HG03025 (cell line): ENCODE data around the gene CADM4.
"Not testable (repeated sequence)": the region's sequence is repeated elsewhere in the genome, so short reads cannot be mapped to it uniquely, and the experiment has no call there.

Source experiments
- ATAC-seq: cut with Tn5 transposase; IDR thresholded peaks from one replicate; pipeline ENCODE4 v1.9.1; 2021; ENCODE audit warnings: mild to moderate bottlenecking, moderate library complexity; ENCODE audit not compliant: unreplicated experiment, low FRiP score

The CADM4 gene

DNA sequence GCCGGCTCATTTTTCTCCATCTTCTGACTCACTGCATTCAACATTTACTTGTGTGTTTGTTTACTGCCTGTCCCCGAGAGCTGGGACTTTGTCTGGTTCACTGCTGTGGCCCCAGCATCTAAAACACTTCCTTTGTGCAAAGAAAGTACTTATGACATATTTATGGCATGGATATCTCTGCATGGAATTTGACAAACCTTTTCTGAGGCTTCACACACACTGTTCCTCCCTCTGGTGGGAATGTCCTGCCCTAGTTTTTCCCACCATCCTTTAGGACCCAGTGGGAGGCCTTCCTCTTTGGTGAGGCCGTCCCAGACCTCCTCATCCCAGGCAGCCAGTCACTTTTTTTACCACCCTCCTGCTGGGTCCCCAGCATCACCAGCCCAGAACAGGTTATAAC lies 29.2 kb downstream of the CADM4 start:
- ATAC-seq: no peak

DNA sequence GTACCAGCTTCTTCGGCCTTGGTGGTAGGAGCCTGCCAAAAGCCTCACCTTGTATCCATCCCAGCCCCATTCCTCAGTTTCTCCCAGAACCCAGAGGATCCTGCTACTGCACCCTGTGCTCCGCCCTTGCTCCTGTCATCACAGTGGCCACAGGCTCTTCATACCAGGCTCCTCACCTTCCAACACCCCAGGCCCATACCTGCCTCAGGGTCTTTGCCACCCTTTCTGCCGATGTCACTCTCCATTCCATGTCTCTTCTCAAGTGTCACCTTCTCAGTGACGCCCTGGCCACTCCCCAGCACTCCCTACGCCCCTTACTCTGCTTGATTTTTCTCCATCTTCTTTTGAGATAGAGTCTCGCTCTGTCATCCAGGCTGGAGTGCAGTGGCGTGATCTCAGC lies 29.8 kb downstream of the CADM4 start:
- ATAC-seq: no peak

DNA sequence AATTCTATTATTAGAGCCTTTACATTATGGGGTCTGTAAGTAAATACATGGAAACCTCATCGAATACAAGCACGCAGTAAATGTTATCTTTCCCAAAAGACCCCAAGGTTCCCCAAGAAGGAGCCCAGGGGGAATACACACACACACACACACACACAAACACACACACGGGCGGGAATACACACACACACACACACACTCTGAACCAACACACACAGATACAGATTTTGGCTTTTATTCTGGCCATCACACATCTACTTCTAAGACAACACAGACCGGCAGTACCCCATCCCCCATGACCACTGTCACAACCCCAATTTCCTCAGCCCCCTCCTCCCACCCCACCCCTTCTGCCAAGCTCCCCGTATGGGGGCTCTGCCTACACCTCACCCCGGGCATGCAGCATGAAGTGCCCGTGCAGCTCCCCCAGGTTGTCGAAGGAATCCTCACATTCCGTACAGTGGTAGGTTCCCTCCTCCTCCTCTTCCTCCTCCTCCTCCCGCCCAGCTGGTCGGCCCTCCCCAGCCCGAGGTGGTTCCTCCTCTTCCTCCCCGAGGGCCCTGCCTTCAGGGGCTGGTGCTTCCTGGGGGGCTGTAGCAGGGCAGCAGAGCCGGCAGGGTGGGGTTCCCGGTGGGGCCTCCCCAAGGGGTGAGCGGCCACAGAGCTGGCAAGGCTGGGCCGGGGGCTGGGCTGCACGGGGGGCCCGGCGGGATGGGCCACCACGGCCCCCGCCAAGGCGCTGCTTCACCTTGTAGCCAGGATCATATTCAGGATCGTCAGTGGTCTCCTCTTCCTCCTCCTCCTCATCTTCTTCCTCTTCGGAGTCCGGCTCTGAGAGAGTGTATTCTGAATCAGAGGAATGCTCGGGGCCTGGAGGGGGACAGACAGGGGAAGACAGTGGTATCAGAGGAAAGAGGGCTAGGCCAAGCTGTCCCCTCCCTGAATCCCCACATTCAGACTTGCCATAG lies 32.1 kb downstream of the CADM4 start:
- ATAC-seq: no peak

DNA sequence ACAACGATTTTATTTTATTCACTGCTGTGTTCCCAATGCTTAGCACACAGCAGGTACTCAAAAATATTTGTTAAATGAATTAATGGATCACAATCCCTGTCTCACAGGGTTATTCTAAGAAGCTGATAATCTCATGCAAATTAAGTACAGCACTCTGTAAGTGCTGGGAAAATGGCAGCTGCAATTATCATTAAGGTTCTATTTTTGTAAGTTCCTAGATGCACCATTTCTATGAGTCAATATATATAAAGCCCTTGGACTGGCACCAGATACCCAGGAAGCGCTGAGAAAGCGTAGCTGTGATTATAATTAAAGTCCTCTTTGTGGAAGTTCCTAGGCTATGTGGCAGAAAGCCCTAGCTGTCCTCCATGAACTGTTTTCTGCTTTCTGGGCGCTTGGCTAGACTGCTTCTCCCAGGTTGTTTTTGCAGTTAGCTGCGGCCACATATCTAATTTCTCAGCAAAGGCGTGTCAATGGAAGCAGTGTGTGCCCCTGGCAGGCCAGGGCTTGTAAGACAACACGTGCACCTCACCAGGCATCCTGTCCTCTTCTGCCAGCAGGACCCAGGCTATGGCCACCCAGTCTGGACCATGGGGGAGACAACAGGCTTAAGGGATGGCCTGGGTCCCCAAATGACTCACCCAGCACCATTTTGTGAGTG lies 33.0 kb downstream of the CADM4 start:
- no peak for ATAC-seq

DNA sequence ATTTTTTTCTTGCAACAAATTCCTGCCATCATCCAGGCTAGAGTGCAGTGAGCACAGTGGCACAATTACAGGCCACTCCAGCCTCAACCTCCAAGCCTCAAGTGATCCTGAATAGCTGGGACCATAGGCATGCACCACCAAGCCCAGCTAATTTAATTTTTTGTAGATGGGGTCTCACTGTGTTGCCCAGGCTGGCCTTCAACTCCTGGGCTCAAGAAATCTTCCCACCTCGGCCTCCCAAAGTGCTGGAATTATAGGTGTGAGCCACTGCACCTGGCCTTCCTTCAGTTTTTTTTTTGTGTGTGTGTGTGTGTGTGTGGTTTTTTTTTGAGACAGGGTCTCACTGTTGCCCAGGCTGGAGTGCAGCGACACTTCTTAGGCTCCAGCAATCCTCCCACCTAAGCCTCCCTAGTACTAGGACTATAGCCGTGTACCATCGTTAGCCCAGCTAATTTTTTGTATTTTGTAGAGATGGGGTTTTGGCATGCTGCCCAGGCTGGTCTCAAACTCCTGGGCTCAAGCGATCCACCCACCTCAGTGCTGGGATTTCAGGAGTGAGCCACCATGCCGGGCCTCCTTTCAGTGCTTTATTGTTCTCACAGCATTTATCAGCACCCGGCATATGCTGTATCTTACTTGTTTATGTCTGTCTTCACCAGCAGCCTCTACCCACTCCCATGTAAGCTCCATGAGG lies 33.6 kb downstream of the CADM4 start:
- ATAC-seq: no peak

DNA sequence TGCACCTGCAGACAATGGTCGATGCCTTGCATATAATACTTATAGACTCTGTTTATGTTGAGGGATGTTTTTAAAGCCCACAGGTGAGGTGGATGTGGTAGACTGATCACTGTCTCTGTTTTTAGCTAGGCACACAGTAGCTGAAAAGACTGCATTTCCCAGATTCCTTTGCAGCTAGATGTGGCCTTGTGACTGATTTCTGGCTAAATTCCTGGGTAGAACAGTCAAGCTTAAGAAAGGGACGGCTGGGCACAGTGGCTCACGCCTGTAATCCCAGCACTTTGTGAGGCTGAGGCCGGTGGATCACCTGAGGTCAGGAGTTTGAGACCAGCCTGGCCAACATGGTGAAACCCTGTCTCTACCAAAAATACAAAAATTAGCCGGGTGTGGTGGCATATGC lies 39.3 kb downstream of the CADM4 start:
- ATAC-seq: not testable (repeated sequence)

DNA sequence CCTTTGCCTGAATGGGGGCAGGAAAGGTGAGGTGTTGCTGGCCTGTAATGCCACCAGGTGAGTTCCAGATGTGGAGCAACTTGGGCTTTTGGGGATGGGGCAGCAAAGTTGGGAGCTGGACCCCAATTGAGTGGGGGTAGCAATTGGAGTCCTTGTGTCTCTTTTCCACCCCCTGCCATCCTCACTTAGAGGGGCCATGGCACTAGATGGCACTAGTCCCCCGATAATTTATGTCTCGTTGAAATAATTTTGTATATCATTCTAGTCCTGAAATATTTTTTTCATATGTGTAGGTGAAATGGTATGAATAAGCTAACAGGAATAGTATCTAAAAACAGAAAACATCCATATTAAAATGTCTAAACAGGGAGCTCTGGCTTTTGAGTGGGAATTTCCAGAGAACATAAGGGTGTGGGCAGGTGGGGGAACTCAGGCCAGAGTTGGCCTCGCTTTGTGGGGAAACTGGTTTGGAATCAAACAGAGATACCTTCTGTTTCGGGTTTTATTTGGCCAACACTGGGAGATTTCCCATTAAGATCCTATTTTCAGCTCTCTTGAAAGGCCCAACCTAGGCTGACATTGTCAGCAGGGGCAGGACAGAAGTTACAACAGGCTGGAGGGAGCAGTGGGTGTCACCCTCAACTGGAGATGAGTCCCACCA lies 39.9 kb downstream of the CADM4 start:
- ATAC-seq: no peak

DNA sequence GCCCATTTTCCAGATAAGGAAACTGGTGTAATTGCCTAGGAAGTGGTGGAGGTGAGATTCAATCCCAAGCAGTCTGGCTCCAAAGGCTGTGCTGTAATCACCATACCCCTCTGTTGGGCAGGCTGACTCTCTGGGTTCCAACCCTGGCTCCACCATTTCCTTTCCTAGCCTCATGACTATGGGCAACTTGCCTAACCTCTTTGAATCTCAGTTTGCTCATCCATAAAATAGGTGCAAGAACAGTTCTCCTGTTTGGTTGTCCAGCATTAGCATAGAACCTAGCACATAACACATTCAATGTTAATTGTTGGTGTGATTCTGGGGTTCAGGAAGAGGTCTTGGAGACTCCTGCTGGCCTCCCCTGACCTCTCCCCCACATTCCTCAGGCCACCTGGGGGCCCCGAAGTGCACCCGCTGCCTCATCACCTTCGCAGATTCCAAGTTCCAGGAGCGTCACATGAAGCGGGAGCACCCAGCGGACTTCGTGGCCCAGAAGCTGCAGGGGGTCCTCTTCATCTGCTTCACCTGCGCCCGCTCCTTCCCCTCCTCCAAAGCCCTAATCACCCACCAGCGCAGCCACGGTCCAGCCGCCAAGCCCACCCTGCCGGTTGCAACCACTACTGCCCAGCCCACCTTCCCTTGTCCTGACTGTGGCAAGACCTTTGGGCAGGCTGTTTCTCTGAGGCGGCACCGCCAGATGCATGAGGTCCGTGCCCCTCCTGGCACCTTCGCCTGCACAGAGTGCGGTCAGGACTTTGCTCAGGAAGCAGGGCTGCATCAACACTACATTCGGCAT lies 41.0 kb downstream of the CADM4 start:
- ATAC-seq: no peak

DNA sequence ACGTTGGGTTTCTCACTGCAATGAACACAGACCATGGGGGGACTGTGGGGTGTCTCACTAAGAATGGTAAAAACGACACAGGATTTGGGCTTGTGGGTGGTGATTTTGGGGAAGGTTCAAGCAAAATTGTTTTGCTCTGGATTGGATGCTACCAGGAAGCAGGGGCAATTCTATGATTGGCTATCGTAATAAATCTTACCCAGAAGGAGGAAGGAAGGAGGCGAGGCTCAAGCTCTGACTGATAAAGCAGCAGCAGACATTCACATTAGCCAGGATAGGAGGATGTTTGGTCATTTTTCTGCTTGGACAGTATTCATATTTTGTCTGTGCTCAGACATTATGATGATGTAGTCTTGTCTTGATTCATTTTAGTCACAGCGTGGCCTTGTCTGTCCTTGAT lies 41.8 kb downstream of the CADM4 start:
- no peak for ATAC-seq

DNA sequence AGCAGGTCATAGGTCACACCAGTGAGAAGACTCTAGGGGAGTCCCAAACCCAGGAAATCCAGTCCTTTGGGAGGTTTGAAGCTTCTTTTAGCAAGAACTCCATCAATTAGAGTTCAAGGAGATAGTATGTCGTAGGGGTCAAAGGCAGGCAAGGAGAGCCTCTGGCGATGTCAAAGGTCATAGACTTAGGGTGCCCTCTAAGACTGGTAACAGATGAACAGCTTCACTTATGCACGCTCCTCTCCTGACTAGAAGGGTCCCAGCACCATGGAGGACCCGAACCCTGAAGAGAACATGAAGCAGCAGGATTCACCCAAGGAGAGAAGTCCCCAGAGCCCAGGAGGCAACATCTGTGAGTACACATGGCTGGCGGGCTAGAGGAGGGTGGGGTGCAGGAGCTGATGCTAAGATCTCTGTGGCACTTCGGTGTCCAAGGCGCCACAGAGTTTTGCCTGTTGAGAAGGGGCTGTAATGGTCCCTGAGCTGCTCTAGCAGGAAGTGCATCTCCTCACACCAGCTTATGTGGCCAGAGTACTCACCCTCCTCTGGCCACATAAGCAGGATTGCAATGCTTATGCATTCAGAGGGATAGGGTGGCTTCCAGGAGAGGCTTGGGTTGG lies 42.7 kb downstream of the CADM4 start:
- ATAC-seq: no peak

DNA sequence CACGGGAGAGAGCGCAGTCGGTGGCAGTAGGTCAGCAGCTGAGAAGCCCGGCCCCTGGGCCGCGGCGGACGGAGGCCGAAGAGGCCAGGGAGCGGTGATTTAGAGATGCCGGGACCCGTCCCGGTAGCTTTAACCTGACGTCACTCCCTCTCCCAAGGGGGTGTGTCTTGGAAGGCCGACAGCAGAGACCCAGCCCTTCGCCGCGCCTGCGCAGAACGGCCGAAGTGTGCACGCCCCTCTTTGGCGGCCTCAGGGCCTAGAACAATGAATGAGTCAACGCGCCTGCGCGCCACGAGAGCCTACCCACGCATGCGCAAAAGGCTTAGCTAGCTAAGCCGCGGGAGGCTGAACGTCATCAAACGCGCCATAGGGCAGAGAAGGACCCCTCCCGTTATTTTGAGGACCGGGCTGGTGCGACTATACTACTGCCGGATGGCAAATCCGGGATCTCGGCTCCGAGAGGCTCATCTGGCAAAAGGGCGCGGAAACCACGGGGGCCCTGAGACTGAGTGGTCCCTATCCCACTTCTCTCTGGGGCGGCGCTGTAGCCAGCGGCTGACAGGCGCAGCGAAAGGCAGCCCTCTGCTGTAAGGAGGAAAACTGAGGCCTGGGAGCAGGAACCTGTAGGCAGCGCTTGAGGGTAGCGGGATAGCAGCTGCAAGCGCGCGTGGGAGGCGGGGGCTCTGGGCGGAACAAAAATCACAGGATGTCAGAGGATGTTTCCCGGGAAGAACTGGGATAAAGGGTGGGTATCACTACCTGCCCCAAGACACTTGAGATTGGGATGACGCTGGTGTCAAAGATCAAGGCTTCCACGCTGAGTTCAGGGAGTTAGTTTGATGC lies 43.4 kb downstream of the CADM4 start, which contains the start of the genes IRGQ and ZNF576:
IRGQ (minus strand) TSS at position 136 of the 843 bp plus-strand sequence. CDS start 796 bp downstream, outside the sequence.
ZNF576 (plus strand) TSS at position 597 of the 843 bp plus-strand sequence. CDS start 514 bp downstream, outside the sequence.
- peak; percentile 63 for ATAC-seq

DNA sequence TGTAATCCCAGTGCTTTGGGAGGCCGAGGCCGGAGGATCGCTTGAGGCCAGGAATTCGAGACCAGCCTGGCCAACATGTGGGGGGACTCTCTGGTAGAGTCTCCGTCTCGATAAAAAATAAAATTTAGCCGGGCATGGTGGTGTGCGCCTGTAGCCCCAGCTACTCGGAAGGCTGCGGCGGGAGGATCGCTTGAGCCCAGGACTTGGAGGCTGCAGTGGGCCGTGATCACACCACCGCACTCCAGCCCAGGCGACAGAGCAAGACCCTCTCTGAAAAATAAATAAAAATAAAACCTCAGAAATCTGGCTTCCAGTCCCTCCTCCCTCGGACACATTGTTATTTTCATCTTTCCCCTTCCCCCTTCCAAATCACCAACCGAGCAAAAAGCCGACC lies 44.0 kb downstream of the CADM4 start:
- peak; percentile 0 for ATAC-seq

DNA sequence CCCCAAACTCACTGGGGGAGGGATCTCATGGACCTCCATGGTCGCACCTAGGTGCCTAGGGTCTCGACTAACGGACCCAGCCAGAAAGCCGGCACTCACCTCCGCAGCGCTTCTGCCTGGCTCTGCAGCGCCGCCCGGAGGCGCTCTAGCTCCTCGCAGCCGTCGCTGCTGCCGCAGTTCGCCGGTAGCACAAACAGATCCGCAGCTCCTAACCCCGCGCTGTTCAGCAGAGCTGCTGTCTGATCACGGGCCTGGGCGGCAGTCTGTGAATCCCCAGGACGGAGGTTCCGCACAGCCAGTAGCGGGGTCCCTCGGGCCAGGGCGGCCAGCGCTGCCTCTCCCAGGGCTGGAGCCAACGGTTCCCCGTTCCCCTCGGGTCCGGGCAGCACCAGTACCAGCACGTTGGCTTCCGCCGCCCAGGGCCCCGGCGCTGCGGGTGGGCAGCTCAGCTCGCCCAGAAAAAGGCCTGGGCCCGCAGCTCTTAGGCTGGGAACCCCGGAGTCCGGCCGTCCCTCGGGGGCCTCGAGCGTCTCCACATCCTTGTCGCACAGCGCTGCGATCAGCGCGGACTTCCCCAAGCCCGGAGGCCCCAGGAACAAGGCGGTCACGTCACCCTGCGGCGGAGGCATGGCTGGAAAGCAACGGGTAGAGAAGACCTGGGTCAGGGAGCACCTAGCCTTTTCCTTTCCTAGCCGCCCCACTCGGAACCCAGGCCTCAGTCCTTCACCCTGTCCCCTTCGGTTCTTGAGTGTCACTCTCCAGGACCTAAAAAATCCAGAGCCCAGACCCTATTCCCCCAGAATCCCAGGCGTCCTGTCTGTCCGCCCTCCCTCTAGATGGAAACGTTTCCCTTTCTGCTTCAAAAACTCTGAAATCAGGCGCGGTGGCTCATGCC lies 44.7 kb downstream of the CADM4 start:
- no peak for ATAC-seq

DNA sequence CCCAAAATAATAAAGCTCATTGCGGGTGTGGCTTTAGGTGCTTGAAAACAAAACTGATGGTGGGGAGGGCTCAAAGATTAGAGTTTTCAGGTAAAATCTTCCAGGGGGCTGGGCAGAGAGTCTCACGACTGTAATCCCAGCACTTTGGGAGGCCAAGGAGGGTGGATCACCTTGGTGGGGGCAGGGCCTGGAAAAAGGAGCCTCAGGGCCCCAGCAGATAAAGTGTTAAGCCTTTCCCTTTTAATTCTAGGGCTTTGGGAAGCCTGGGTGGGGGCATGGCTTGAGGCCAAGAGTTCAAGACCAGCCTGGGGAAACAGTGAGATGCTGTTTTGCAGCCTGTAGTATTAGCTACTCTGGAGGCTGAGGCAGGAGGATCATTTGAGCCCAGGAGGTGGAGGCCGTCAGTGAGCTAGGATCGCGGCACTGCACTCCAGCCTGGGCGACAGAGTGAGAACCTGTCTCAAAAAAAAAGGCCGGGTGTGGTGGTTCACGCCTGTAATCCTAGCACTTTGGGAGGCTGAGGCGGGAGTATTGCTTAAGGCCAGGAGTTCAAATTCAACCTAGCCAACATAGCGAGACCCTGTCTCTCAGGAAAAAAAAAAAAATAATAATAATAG lies 45.5 kb downstream of the CADM4 start:
- ATAC-seq: no peak

DNA sequence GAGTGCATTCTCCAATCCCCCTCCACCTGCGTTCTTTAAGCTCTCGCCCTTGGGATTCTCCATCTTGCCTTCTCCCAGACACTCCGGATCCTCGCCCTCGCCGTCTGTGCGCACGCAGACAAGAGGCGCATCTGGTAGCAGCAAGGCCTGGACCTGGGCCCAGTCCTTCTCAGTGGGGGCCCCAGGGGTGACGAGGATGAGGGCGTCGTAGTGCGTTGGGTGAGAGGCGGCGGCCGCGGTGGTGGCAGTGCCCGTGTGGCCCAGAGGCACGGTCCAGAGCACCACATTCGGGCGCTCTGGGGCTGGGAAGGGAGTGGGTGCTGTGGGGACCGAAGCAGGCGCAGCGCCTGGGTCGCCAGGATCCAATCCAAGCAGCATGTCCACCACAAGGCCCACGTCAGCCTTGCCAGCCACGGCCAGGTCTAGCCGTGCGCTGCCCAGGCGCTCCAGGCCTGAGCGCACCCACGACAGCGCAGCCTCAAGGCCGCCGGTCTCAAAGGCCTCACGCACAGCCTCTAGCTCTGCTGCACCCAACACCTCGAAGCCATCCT lies 46.8 kb downstream of the CADM4 start:
- ATAC-seq: no peak

DNA sequence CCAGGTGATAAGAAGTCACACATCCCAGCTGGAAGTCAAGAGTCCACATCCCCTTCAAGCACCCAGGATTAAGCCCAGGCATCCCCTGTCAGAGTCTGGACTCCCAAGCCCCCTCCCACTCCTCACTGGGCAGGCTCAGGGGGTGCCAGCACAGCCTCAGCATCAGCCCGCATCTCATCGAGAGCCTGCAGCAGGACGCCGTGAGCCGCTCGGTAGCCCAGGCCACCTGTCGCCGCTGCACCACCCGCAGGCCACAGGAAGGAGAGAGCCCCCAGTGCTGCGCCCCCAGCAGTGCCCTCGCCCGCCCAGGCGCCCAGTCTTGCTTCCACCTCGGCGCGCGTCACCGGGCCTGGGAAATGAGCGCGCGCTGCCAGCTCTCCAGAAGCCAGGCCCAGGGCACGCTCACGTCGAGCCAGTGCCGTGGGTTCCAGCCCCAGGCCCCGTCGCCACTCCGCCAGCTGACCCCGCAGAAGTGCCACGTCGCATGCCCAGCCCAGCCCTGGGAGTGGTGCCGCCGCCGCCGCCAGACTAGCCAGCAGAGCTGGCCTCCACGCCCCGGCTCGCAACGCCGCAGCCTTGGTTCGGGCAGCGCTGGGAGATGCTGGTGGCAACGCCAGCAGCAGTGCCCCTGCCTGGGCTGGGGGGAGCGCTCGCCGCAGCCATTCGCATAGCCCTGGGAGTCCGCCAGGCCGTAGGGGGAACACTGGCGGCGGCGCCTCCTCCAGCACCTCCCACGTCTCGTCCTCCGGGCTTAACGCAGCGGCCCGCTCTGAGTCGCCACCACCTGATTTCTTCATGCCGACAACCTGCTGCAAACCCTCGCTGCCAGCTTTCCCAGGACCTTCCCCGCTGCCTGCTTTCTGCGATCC lies 47.5 kb downstream of the CADM4 start:
- ATAC-seq: no peak
